Globus pallidus (tissue), 1 donor: ENCODE results near the gene COX7B2.

Experiments used
- DNase-seq: peaks from one replicate; pipeline ENCODE4 v3.0.0-alpha.2; 2015; ENCODE audit warnings: low spot score

COX7B2 gene

DNA sequence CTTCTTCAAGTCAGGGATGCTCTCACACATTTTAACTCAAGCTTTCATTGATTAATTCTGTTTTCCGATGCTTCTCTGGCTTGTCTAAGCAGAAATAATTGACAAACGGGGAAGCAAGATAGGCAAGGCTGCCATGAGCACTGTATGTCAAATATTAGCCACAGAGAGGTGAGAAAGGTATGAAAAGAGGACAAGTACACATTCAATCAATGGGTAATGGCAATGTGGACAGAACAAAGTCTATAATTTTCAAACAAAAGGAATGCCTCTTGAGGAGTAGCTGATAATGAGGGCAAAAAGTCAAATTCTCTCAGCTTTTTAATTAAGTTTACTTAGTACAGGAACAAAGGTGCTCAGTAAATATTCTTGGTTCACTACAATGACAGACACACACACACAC lies 19.6 kb downstream of the COX7B2 start:
- no peak for DNase-seq

DNA sequence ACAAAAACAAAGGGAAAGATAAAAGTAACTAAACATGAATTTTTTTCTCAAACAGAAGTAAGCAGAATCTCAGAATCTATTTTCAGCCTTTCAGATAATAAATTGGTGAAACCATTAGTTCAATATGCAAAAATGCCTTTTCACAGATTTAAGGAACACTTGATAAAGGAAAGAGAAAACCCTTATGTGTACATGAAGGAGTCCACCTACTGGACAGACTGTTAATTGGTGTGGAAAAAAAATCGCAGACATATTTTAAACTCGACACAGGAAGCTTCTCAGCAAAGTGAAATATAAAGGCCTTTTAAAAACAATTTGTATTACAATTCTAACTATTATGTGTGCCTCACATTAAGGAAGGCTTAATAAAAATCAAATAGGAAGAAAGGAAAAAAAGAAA lies 22.3 kb downstream of the COX7B2 start:
- peak; percentile 5 for DNase-seq

DNA sequence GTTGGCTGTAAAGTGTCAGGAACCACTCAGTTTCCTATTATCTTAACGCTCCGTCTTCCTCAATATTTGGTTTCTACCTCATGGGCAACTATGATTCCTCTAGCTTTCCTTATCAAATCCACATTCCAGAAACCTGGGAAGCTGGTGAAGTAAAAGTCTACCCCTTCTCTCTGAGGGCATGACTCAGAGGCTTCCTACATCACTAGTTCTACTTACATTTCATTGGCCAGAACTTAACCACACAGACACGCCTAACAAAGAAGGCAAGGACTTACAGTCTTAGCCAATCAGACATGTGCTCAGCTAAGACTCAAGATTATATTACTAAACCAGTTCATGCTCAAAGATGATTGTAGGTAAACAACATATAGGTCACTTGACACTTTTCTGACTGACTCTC lies 30.4 kb downstream of the COX7B2 start:
- no peak for DNase-seq

DNA sequence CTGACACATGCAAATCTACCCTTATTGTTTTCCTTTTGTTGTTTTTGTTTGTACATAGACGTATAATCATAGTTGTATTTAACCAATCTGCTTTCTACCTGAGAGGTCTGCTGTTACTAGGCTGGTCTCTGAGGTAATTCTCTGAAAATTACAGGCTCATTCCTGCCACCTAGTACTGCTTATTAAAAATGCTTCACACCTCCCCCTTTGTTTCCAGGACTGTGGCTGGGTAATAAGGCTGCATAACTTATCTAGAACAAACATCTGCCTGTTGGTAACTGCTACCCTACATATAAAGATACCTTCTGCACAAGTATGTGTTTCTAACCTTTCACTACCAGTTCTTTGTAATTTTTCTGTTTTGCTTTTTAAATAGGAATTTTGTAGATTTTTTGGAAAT lies 34.2 kb downstream of the COX7B2 start:
- DNase-seq, result no peak

DNA sequence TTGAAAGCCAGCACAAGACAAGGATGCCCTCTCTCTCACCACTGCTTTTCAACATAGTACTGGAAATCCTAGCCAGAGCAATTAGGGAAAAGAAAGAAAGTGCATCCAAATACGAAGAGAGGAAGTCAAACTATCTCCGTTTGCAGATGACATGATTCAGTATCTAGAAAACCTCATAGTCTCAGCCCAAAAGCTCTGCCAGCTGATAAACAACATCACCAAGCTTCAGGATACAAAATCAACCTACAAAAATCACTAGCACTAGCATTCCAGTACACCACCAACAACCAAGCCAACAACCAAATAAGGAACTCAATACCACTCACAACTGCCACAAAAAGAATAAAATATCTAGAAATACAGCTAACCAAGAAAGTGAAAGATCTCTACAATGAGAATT lies 38.6 kb downstream of the COX7B2 start:
- DNase-seq, result no peak

DNA sequence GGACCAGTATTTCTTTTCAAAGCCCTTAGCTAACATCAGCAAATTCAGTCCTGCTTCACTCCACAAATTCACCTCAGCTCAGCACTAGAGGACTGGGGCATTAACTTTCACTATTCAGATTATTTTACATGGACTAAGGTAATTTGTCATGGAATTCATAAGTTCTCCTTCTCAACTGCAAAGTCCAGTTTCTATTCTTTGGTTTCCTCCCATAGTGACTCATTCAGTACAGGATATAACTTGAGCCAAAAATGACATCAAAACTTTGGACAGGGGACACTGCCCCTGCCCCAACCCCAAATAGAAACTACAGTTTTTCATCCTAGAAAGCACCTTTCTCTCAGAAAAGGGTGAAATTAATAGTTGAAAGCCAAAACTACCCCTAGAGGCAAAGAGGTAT lies 52.7 kb downstream of the COX7B2 start:
- DNase-seq, result no peak

DNA sequence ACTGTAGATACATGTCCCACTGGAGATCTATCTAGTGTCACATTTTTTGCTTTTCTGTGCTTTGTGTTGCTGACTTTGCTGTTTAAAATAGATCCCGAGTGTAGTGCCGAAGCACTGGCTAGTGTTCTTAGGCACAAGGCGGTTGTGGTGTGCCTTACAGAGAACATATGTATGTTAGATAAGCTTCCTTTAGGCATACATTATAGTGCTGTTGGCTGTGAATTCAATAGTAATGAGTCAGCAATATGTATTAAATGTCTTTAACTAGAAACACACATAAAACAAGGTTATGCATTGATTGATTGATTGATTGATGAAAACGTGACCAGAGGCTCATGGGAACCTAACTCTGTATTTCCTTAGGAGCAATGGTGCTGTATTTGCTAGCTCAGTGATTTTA lies 56.2 kb downstream of the COX7B2 start:
- no peak for DNase-seq

DNA sequence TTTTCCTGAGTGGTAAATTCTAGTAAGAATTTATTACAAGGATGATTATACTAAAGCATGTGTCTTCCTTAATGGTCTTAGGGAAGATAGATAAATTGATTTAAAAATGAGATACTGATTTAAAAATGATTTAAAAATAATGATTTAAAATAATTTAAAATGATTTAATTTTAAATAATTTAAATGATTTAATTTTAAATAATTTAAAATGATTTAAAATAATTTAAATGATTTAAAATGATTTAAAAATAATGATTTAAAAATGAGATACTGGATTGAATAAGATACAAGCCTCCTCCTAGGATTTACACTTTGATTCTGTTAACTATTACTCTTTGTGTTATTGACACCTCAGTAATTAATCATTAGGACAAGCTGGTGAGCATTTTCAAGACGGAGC lies 59.0 kb downstream of the COX7B2 start:
- no peak for DNase-seq

DNA sequence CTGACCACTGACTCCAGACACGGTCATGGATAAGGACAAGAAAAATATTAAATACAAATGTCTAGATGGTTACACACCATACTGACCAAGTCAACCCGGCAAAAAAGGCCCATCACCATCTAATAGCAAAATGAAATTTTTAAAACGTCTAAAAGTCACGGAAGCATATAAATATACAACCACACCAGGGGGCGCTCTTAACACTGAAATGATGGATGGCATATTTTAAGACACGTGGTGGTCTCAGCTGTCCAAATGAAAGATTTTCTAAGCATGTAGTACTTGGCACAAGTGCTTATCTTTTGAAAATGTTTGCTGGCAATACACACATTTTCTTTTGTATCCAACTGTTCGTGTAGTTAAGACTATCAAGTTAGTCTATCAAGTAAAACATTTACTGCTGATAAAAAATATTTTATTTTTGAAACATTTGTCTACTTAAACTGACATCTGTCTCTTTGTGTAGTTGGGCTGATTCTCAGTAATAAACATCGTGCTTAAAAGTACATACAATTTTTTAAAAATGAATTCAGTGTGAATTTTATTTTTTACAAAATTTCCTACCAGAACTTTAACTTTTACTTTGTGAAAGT lies 64.6 kb downstream of the COX7B2 start:
- DNase-seq, result peak; percentile 68

DNA sequence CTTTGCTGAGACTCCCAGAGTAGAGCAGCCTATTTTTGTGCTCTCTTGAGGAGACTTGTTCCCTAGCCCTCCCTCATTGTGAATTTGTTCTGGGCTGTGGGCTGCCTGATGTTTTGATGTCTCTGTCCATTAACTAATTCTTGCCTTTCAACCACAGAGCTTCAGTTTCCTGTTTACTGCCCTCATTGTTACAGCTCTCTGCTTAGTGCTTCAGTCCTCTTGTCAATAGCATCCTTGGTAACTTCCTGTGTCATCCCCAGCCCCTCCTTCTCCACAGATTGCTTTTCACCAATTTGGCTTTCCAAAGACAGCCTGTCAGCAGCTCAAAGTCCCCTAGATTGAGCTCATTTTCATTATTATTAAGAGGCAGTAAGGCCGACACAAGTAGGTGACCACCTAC lies 69.9 kb downstream of the COX7B2 start:
- peak; percentile 81 for DNase-seq

DNA sequence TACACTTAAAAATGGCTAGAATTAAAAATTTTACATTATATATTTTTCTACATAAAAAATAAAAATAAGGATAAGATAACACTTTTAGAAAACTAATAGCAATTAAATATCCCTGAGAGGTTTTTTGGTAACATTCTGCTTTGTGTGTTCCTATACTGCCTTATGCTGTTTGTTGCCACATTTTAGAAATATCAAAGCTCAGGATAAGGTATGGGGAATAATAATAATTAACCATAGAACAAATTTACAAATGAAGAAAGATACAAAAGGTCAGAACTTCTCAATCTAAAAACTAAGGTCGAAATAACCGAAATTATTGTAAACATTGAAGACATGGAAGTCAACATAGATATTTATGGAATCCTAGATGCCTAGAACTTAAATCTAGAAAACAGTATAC lies 71.4 kb downstream of the COX7B2 start:
- DNase-seq, result no peak

DNA sequence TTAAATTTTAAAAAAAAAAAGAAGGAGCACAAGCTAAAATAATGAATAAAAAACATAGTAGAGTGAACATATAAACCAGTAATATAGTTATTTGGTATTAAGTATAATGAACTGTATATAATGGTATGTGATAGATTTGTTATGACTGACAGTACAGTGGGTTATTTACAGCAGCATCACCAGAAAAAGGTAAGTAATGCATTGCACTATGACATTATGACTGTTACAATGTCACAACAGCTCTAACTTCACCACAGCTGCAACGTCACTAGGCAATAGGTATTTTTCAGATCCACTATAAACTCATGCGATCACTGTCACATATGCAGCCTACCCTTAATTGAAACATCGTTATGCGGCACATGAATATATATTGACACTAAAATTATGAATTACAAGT lies 72.5 kb downstream of the COX7B2 start:
- DNase-seq, result no peak

DNA sequence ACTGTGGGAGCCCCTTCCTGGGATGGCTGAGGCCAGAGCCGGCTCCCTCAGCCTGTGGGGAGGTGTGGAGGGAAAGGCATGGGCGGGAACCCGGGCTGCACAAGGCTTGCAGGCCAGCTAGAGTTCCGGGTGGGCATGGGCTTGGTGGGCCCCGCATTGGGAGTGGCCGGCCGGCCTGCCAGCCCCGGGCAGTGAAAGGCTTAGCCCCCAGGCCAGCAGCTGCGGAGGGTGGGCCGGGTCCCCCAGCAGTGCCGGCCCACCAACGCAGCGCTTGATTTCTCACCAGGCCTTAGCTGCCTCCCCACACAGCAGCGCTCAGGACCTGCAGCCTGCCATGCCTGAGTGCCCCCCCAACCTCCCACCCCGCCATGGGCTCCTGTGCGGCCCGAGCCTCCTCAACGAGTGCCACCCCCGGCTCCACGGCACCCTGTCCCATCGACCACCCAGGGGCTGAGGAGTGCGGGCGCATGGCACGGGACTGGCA lies 78.0 kb downstream of the COX7B2 start:
- no peak for DNase-seq

DNA sequence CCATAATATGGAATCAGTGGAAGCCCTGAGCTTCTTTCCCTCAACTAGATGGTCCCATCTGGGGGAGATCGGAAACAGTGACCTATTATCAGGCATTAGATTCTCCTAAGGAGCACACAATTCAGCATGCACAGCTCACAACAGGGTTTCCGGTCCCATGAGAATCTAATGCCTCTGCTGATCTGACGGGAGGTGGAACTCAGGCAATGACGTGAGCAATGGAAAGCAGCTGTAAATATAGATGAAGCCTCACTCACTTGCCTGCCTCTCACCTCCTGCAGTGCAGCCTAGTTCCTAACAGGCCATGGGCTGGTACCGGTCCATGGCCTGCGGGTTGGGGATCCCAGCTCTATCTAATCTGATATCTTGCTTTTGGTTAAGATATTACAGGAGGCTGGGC lies 88.9 kb downstream of the COX7B2 start:
- DNase-seq, result no peak

DNA sequence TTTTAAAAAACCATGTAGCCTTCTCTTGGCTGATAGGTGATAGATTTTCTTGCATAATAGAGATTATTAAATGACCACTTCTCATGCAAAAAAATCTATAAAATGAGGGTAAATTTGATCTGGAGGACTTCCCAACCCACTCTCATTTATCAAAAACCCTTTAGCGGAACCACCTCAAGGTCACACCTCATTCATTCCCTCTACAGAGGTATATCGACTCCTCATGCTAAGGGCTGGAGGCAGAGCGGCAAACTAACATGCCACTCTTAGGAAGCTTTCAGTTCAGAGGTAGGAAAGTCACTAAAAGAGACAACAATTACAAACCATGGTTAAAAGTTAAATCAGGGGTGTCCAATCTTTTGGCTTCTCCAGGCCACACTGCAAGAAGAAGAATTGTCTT lies 90.0 kb downstream of the COX7B2 start:
- no peak for DNase-seq

DNA sequence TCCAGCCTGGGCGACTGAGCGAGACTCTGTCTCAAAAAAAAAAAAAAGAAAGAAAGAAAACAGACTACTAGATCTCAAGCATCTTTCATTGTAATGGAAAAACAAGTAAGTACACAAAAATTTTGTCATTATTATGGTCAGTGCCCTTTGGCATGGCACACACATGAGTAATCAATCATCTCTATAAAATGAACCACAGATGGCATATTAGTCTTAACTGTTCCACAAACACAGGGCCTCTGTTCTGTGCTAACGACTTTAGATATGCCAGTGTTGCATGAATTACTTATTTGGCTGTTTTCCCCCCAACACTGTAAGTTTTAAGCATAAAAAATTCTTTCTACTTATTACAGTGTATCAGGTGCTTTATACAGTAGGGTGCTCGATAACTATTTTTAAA lies 90.4 kb downstream of the COX7B2 start:
- no peak for DNase-seq

DNA sequence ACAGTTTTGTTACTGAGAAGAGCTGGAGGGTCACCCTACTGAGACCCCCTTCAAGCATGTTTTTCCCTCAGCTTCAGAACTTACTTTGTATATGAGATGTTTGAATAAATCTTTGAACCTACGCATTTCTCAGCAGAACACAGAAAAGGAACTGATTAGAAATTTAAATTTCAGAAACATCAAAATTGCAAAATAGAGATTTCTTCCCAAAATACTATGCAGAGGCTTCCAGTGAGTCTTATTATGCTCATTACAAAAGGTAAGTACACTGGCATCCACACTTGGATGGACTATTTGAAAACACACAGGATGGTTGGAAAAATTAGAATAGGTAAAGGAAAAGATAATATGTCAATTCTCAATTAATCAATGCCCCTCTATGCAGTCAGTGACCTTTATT lies 91.2 kb downstream of the COX7B2 start:
- DNase-seq, result no peak

DNA sequence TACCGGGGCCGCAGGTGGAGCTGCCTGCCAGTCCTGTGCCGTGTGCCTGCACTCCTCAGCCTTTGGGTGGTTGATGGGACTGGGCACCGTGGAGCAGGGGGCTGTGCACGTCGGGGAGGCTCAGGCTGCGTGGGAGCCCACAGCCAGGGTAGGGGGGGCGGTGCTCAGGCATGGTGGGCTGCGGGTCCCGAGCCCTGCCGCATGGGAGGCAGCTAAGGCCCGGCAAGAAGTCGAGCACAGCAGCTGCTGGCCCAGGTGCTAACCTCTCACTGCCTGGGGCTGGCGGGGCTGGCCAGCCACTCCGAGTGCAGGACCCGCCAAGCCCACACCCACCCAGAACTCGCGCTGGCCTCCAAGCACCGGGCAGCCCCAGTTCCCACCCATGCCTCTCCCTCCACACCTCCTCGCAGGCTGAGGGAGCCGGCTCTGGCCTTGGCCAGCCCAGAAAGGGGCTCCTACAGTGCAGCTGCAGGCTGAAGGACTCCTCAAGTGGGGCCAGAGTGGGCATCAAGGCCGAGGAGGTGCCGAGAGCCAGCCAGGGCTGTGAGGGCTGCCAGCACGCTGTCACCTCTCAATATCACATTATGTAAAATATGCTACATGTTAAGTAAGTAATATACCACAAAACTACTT lies 104.1 kb downstream of the COX7B2 start:
- no peak for DNase-seq

DNA sequence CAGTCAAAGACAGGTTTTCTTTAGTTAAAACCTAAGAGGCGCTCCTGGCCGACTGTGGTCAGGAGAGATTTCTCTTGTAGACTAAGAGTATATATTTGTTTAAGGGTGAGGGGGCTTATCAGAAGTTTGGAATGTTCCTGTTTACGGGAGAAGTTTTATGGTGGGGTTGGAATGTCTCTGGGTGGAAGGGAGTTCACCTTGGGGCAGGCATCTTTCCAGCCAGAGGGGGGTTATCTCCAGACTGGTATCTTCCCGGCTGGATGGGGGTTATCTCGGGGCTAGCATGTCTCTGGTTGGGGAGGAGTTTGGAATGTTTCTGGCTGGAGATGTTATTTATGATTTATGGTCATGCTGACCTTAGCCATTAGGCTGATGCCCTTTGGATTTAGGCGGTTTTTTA lies 116.0 kb downstream of the COX7B2 start:
- DNase-seq, result no peak

DNA sequence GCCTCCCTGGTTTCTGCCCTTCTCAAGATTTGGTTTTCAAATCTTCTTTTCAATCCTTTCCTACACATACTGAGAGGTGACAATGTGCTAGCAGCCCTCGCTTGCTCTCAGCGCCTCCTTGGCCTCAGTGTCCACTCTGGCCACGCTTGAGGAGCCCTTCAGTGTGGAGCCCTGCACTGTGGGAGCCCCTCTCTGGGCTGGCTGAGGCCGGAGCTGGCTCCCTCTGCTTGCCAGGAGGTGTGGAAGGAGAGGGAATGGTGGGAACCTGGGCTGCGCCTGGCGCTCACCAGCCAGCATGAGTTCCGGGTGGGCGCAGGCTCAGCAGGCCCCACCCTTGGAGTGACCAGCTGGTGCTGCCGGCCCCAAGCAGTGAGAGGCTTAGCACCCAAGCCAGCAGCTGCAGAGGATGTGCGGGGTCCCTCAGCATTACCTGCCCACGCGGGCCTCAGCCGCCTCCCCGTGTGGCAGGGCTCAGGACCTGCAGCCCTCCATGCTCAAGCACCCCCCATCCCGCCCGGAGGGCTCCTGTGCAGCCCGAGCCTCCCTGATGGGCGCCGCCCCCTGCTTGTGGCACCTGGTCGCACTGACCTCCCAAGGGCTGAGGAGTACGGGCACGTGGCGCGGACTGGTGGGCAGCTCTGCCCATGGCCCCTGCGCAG lies 127.5 kb downstream of the COX7B2 start:
- no peak for DNase-seq

DNA sequence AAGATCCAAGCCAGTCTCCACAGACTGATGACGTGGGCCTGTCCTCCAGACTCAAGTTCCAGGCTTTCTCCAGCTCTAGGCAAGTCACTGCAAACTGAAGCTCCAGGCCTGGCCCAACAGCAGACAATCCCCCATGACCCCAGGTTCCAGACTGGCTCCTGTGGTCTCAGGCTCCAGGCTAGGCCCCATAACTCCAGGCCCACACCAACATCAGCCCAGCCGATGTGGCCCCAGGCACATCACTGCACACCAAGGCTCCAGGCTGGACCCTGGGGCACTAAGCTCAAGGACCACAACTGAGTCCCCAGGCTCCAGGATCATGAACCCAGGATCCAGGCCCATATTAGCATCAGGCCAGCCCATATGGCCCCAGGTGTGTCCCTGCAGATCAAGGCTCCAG lies 143.6 kb downstream of the COX7B2 start:
- DNase-seq, result no peak

DNA sequence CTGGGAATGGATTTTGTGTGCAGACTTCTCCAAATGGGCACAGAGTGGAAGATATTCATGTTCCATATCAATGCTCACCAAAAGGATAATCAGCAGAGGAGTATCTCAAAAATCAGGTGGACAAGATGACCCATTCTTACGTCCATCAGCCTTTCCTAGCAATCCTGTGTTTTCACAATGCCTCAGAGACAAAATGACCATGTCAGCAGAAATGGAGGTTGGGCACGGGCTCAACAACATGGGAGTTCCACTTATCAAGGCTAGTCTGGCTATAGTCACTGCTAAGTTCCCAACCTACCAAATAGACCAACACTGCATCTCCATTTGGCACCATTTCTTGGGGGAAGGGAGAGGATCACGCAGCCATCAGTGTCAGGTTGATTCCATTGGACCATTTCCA lies 179.0 kb downstream of the COX7B2 start:
- DNase-seq, result no peak

DNA sequence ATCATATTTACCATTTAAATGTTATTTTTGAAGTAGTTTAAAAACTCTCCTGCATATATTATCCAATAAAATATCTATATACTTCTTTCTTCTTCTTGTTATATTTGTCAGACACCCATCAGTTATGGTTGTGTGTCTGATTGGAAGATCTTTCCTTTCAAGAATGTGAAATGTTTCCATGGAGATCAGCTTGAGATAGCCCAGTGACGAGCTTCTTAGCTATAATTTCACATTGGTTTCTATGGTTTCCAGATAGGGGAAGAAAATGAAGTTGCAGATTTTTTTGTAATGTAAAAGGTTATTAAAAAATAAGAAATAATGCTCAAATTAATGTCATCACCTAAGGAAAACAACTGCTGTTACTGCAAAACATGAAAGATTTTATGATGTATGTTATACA lies 189.0 kb downstream of the COX7B2 start:
- no peak for DNase-seq

DNA sequence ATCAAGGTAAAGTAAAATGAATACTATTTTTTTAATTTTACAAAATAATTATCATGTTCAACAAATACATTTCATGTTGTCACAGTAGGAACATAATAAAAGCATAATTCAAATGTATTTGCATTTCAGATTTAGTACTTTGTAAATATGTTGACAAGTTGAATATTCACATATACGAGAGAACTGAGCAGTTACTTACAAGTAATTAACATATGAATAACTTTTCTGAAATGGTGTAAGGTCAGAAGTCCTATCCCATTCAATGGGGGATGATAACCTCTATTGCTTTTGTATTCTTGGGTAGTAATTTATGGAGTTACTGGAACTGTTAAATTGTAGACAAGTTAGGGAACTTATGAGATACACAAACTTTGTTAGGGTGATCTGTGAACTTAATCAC lies 191.1 kb downstream of the COX7B2 start:
- no peak for DNase-seq
